Spinal cord (tissue), 10 donors: Measurements from ENCODE around the gene FAT2. TPM values are rescaled to one million over a fixed set of nuclear protein-coding genes. Genes with fewer than 3 reads are reported as not detected.
"Not testable (repeated sequence)": the region's sequence is repeated elsewhere in the genome, so short reads cannot be mapped to it uniquely, and the experiment has no call there.

Experiments used
- DNase-seq, 6 donors: peaks; one replicate each; pipeline versions ENCODE4 v3.0.0 to v3.0.0-alpha.2; 2013 to 2015; ENCODE audit warnings: low spot score in 6 of 6, low read depth in 4 of 6
- H3K27ac ChIP-seq: one replicate; pipeline ENCODE4 v1.5.1; 2013; ENCODE audit warnings: low read depth, low read length, control low read depth
- H3K27me3 ChIP-seq: one replicate; pipeline ENCODE4 v1.6.1; 2013; ENCODE audit warnings: low read length; ENCODE audit not compliant: control insufficient read depth, insufficient read depth
- H3K36me3 ChIP-seq: one replicate; pipeline ENCODE4 v1.6.1; 2013; ENCODE audit warnings: low read length; ENCODE audit not compliant: control insufficient read depth, insufficient read depth
- H3K4me1 ChIP-seq: one replicate; pipeline ENCODE4 v1.6.1; 2013; ENCODE audit warnings: low read length; ENCODE audit not compliant: control insufficient read depth, insufficient read depth
- H3K4me3 ChIP-seq: one replicate; pipeline ENCODE4 v1.5.1; 2013; ENCODE audit warnings: low read depth, low read length, control low read depth
- H3K9me3 ChIP-seq: one replicate; pipeline ENCODE4 v1.6.1; 2013; ENCODE audit warnings: low read length; ENCODE audit not compliant: control insufficient read depth, insufficient read depth
- WGBS: methylation state at CpG from one replicate; pipeline ENCODE4 v1.1.5; 2013; ENCODE audit warnings: missing lambda C conversion rate; ENCODE audit not compliant: insufficient coverage; 5-methylcytosine and 5-hydroxymethylcytosine counted together
- polyA plus RNA-seq, 2 donors: library from polyadenylated mRNA; unstranded; fragments of 120-200 nt; gene quantifications; one replicate each; pipeline ENCODE4 v1.2.1, GENCODE V29; 2013; ENCODE audit not compliant: insufficient read length in 2 of 2
- total RNA-seq, 2 donors: library from RNA; depleted of rRNA in 1 of 2; stranded (reverse); fragments of 120-200 nt in 1 of 2; fragments of >200 nt in 1 of 2; gene quantifications; one replicate each; pipeline versions ENCODE4 v1.2.3 to v1.2.4, GENCODE V29; 2013 to 2014
- donor health status: healthy.

Gene FAT2
- total and polyA plus RNA-seq, 4 donors = 0.82 to 32.6 (median 4.2) TPM

DNA sequence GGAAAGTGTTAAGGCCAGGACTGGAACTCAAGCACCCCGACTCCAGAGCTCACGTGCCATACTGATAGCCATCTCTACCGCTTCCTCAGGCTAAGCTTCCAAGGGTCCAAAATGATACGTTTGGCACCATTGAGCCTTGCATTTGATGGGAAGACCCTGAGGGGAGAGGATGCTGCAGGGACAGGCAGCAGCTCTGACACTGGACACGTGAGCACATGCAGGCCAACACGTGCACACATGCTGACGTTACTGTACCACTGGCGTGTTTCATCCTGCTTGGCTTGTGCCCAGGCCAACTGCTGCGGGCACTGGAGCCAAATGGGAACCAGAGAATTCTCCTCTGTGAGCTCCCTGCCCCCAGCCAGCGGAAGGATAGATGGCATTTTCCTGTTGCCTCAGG lies 5.2 kb downstream of the FAT2 start:
- WGBS = 77% methylated on average over 10 of the region's 10 CpGs
- Histone ChIP-seq H3K9me3 (no peaks in the 10 kb centered on the region), H3K36me3 (no peaks in the 10 kb centered on the region), H3K27ac (no peak overlapping the region), H3K27me3 (no peaks in the 10 kb centered on the region), H3K4me3 (no peak overlapping the region), H3K4me1 (peaks cover 9% of the 10 kb centered on the region)
- peak in 2 of 6 donors; percentile 34 to 76 for DNase-seq

- H3K9me3 ChIP-seq, DNase-seq, H3K27ac ChIP-seq, H3K27me3 ChIP-seq, H3K4me1 ChIP-seq, H3K4me3 ChIP-seq, H3K36me3 ChIP-seq: not testable (repeated sequence)
- WGBS = 53% methylated on average over 2 of the region's 4 CpGs
Observed at GRCh38 chr5:151585344-151585743, 5.8 kb downstream of the FAT2 start.

DNA sequence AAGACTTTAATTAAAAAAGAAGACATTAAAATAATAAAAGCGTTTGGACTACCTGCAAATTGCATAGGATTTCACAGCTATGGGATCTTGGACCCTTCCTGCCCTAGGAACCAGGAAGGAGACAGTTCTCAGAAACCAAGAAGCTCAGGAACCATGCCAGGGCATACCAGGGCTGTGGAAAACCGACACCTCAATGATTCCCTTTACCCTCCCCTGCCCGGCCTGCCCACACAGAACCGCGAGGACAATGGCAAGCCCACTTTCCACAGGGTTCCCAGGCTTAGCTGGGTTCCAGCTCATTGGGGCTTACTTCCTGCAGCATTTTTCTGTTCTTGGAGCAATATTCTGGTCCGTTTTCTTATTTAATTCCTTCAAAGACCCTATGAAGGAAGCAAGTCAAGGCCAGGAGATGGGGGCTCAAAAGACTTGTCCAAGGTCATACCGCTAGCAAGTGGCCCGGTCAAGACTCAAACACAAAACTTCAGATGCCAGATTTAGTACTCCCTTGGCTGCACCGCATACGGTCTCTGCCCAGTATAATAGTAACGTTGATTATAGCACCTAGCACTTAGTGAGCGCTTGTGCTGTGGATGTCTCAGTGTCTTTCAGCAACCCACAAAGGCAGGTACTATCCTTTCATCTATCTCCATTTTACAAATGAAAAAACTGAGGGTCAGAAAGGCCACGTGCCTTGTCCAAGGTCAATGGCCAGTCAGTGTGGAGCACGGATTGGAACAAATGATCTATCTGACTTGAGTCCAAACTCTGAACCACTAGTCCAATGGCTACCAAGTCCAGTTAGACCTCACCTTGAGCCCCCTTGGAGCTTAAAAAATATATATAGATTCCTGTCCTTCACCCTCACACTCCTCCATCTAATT lies 6.8 kb downstream of the FAT2 start:
- no peaks in the 10 kb centered on the region for H3K36me3 ChIP-seq
- no peaks in the 10 kb centered on the region for H3K27me3 ChIP-seq
- H3K9me3 ChIP-seq = no peaks in the 10 kb centered on the region
- no peak overlapping the region for H3K27ac ChIP-seq
- peaks cover 7% of the 10 kb centered on the region for H3K4me1 ChIP-seq
- 86% methylated on average over 14 of the region's 14 CpGs for WGBS
- H3K4me3 ChIP-seq = no peak overlapping the region
- no peak for DNase-seq

GRCh38 chr5:151581812-151582583 lies 9.1 kb downstream of the FAT2 start:
- H3K9me3 ChIP-seq = no peaks in the 10 kb centered on the region
- peak in 1 of 6 donors; percentile 6 for DNase-seq
- WGBS = 21% methylated on average over 4 of the region's 6 CpGs
- peaks cover 7% of the 10 kb centered on the region for H3K4me1 ChIP-seq
- no peak overlapping the region for H3K27ac ChIP-seq
- H3K36me3 ChIP-seq = no peaks in the 10 kb centered on the region
- no peak overlapping the region for H3K4me3 ChIP-seq
- no peaks in the 10 kb centered on the region for H3K27me3 ChIP-seq

- 56% methylated on average over 3 of the region's 4 CpGs for WGBS
- Histone ChIP-seq H3K9me3 (no peaks in the 10 kb centered on the region), H3K27me3 (no peaks in the 10 kb centered on the region), H3K27ac (no peak overlapping the region), H3K36me3 (no peaks in the 10 kb centered on the region), H3K4me3 (no peak overlapping the region), H3K4me1 (peaks cover 7% of the 10 kb centered on the region)
- no peak for DNase-seq
Observed at GRCh38 chr5:151581347-151581746, 9.8 kb downstream of the FAT2 start.

DNA sequence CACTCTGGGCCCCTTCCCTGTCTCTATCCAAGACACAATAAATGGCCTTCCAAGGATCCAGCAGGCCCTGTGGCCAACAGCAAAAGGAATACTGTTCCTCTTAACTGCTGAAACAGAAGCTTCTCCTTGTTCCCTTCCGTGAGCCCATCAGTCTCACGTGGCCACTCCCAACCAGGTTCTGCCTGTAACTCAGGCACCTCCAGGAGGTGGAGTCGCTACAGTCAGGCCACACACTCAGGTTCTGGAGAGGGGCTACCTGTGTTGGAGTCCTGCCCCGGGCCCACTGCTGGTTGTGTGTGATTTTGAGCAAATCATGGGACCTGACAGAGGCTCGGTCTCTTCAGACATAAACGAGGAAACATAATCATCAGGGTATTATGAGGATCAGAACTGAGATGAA lies 10.3 kb downstream of the FAT2 start:
- peaks cover 7% of the 10 kb centered on the region for H3K4me1 ChIP-seq
- H3K4me3 ChIP-seq = no peak overlapping the region
- WGBS = 79% methylated on average over 5 of the region's 6 CpGs
- H3K9me3 ChIP-seq = no peaks in the 10 kb centered on the region
- no peak for DNase-seq
- H3K36me3 ChIP-seq = no peaks in the 10 kb centered on the region
- H3K27ac ChIP-seq = no peak overlapping the region
- H3K27me3 ChIP-seq = no peaks in the 10 kb centered on the region

DNA sequence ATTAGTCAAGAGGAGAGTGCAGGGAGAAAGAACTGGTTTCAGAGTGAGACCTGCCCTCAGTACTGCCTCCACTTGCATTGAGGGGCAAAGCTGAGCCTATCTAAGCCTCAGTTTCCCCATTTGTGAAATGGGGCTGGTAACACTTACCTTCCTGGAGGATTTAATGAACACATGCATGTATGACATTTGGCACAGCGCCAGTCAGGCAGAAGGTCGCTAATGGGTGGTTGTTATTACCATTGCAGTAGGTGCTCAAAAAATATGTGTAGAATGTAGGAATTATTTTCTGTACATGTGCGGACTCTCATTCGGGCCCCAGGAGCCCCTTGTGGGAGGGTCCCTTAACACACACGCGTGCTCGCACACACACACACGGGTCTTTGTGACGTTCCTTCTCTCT lies 10.9 kb downstream of the FAT2 start:
- no peak overlapping the region for H3K4me3 ChIP-seq
- no peaks in the 10 kb centered on the region for H3K36me3 ChIP-seq
- peaks cover 7% of the 10 kb centered on the region for H3K4me1 ChIP-seq
- no peak overlapping the region for H3K27ac ChIP-seq
- no peaks in the 10 kb centered on the region for H3K9me3 ChIP-seq
- 94% methylated on average over 9 of the region's 9 CpGs for WGBS
- DNase-seq = no peak
- H3K27me3 ChIP-seq = no peaks in the 10 kb centered on the region

DNA sequence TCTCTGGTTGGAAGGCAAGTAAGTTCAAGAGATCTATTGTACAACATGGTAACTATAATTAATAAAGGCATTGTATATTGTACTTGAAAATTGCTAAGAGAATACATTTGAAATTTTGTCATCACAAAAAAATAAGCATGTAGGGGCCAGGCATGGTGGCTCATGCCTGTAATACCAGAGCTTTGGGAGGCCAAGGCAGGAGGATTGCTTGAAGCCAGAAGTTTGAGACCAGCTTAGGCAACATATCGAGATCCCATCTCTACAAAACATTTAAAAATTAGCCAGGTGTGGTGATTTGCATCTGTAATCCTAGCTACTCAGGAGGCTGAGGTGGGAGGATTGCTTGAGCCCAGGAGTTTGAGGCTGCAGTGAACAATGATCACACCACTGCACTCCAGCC lies 12.0 kb downstream of the FAT2 start:
- H3K36me3 ChIP-seq, DNase-seq, H3K27ac ChIP-seq, H3K9me3 ChIP-seq, H3K4me1 ChIP-seq, H3K27me3 ChIP-seq, H3K4me3 ChIP-seq: not testable (repeated sequence)
- no CpG with 5 or more reads among the region's 1 CpG for WGBS

GRCh38 chr5:151578326-151579025 lies 12.7 kb downstream of the FAT2 start:
- H3K9me3 ChIP-seq = no peaks in the 10 kb centered on the region
- no peak for DNase-seq
- peaks cover 7% of the 10 kb centered on the region for H3K4me1 ChIP-seq
- WGBS = no CpG with 5 or more reads among the region's 6 CpGs
- H3K36me3 ChIP-seq = no peaks in the 10 kb centered on the region
- no peaks in the 10 kb centered on the region for H3K27me3 ChIP-seq
- H3K4me3 ChIP-seq = no peak overlapping the region
- no peak overlapping the region for H3K27ac ChIP-seq
